ENCODE results near the gene CEBPA.

DNA sequence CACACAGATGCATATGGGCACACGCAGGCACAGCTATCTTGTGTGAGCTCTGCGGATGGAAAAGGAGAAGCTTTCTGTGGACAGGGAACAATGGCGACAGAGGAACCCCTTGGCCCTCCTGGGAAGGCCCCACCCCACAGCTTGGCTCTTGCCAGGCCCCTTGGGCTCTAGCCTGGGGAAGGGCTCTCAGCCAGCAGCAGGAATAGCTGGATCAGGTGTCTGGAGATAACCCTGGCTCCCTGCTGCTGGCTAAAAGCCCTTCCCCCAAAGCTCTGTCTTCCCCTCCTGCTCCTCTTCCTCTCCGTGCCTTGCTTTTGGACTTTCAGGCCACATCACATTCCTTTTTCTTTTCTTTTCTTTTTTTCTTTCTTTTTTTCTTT, 24.3 kb downstream of the CEBPA start:
- TF ChIP-seq YY1 (IDR thresholded peaks at IDR 0.05; ENCODE audit: insufficient read depth, insufficient read length) = no peak
- no peak for TF ChIP-seq ZNF274 (IDR thresholded peaks at IDR 0.05; ENCODE audit: low read depth, low read length)
- no peak for TF ChIP-seq SUZ12 (IDR thresholded peaks at IDR 0.05; ENCODE audit: extremely low read depth, insufficient read depth, insufficient read length)

Data from NT2/D1 (cell line).